ENCODE results near the gene RHOBTB3. TPM values are rescaled to one million over a fixed set of nuclear protein-coding genes. Genes with fewer than 3 reads are reported as not detected.

The RHOBTB3 gene
- total and polyA plus RNA-seq, 10 of the 15 experiments (the other 5 are each of a cell fraction or from before 2014, with no cell fraction given): 3.6 to 42.8 (median 8.4) TPM

DNA sequence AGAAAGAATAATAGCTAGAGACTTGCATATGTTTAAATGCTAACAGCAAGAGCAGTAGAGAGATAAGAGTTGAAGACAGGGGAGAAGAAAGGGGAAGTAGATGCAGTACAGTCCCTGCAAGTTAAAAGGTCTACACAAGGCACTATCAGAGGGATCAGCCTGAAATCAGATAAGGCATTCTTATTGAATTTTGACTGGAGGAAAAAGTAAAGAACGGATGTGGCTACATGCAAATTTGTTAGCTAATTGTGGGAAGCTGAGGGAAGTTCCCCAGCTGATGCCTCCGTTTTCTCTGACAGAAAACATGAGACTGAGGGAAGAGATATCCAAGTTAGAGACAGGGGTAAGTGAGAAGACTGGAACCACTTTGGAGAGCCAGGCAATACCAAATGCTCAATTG is 12.9 kb upstream of the RHOBTB3 start (continued):
- TF ChIP-seq, protein P1, sequence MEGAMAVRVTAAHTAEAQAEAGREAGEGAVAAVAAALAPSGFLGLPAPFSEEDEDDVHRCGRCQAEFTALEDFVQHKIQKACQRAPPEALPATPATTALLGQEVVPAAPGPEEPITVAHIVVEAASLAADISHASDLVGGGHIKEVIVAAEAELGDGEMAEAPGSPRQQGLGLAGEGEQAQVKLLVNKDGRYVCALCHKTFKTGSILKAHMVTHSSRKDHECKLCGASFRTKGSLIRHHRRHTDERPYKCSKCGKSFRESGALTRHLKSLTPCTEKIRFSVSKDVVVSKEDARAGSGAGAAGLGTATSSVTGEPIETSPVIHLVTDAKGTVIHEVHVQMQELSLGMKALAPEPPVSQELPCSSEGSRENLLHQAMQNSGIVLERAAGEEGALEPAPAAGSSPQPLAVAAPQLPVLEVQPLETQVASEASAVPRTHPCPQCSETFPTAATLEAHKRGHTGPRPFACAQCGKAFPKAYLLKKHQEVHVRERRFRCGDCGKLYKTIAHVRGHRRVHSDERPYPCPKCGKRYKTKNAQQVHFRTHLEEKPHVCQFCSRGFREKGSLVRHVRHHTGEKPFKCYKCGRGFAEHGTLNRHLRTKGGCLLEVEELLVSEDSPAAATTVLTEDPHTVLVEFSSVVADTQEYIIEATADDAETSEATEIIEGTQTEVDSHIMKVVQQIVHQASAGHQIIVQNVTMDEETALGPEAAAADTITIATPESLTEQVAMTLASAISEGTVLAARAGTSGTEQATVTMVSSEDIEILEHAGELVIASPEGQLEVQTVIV (IDR thresholded peaks at IDR 0.05; ENCODE audit: borderline replicate concordance, partially characterized antibody): no peak
- TF ChIP-seq CHD4 (IDR thresholded peaks at IDR 0.05): no peak
- no peak for TF ChIP-seq RCOR1 (conservative IDR thresholded peaks at IDR 0.05; ENCODE audit: low read depth, low read length)
- TF ChIP-seq, protein P2, sequence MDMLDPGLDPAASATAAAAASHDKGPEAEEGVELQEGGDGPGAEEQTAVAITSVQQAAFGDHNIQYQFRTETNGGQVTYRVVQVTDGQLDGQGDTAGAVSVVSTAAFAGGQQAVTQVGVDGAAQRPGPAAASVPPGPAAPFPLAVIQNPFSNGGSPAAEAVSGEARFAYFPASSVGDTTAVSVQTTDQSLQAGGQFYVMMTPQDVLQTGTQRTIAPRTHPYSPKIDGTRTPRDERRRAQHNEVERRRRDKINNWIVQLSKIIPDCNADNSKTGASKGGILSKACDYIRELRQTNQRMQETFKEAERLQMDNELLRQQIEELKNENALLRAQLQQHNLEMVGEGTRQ (IDR thresholded peaks at IDR 0.05; ENCODE audit: borderline replicate concordance, low read depth, low read length): no peak
- TF ChIP-seq SUZ12 (IDR thresholded peaks at IDR 0.05; ENCODE audit: unreplicated experiment): no peak
- TF ChIP-seq E2F8 (IDR thresholded peaks at IDR 0.05; ENCODE audit: low read depth, partially characterized antibody): no peak
- peak; percentile 26 to 72; a peak in 1 of 4 replicates for TF ChIP-seq EP300 (IDR thresholded peaks at IDR 0.05; ENCODE audit: borderline replicate concordance in 1 of 2, control insufficient read depth in 1 of 2, low read depth in 2 of 2, low read length in 2 of 2)
- TF ChIP-seq CBX3 (IDR thresholded peaks at IDR 0.05; ENCODE audit: borderline replicate concordance, low read depth): no peak
- peak; percentile 65; the same call in 1 of the 2 replicates for TF ChIP-seq EED (IDR thresholded peaks at IDR 0.05; ENCODE audit: low read depth)
- TF ChIP-seq EGR1 (IDR thresholded peaks at IDR 0.05; ENCODE audit: borderline replicate concordance in 1 of 2, low read depth in 2 of 2, low read length in 2 of 2): no peak
- no peak for TF ChIP-seq USF1 (IDR thresholded peaks at IDR 0.05; ENCODE audit: borderline replicate concordance, extremely low read length, insufficient read depth, low read depth, low read length)
- TF ChIP-seq BCL11A (IDR thresholded peaks at IDR 0.05; ENCODE audit: low read depth, low read length): peak; percentile 20; the same call in 1 of the 2 replicates
- TF ChIP-seq NFIC (IDR thresholded peaks at IDR 0.05; ENCODE audit: low read depth, low read length): peak; percentile 65; the same call in 1 of the 2 replicates
- TF ChIP-seq, protein P3, sequence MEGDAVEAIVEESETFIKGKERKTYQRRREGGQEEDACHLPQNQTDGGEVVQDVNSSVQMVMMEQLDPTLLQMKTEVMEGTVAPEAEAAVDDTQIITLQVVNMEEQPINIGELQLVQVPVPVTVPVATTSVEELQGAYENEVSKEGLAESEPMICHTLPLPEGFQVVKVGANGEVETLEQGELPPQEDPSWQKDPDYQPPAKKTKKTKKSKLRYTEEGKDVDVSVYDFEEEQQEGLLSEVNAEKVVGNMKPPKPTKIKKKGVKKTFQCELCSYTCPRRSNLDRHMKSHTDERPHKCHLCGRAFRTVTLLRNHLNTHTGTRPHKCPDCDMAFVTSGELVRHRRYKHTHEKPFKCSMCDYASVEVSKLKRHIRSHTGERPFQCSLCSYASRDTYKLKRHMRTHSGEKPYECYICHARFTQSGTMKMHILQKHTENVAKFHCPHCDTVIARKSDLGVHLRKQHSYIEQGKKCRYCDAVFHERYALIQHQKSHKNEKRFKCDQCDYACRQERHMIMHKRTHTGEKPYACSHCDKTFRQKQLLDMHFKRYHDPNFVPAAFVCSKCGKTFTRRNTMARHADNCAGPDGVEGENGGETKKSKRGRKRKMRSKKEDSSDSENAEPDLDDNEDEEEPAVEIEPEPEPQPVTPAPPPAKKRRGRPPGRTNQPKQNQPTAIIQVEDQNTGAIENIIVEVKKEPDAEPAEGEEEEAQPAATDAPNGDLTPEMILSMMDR (IDR thresholded peaks at IDR 0.05 in 2 of 3, conservative IDR thresholded peaks at IDR 0.05 in 1 of 3; ENCODE audit: control insufficient read depth in 2 of 3, extremely low read depth in 1 of 3, insufficient read depth in 1 of 3, low read depth in 3 of 3, low read length in 3 of 3): no peak
- no peak for TF ChIP-seq SIN3A (IDR thresholded peaks at IDR 0.05; ENCODE audit: low read depth, low read length)
- TF ChIP-seq, protein P4, sequence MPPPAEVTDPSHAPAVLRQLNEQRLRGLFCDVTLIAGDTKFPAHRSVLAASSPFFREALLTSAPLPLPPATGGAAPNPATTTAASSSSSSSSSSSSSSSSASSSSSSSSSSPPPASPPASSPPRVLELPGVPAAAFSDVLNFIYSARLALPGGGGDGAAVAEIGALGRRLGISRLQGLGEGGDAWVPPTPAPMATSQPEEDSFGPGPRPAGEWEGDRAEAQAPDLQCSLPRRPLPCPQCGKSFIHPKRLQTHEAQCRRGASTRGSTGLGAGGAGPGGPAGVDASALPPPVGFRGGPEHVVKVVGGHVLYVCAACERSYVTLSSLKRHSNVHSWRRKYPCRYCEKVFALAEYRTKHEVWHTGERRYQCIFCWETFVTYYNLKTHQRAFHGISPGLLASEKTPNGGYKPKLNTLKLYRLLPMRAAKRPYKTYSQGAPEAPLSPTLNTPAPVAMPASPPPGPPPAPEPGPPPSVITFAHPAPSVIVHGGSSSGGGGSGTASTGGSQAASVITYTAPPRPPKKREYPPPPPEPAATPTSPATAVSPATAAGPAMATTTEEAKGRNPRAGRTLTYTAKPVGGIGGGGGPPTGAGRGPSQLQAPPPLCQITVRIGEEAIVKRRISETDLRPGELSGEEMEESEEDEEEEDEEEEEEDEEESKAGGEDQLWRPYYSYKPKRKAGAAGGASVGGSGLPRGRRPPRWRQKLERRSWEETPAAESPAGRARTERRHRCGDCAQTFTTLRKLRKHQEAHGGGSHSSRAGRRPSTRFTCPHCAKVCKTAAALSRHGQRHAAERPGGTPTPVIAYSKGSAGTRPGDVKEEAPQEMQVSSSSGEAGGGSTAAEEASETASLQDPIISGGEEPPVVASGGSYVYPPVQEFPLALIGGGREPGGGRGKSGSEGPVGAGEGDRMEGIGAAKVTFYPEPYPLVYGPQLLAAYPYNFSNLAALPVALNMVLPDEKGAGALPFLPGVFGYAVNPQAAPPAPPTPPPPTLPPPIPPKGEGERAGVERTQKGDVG (CRISPR knock-in tag; IDR thresholded peaks at IDR 0.05): no peak
